Raji (cell line): Measurements from ENCODE around the gene CERS4.

Source experiments
- POLR2A ChIP-seq: IDR thresholded peaks from 2 replicates; pipeline ENCODE4 v1.6.1; 2011; ENCODE audit warnings: low read depth, low read length, control low read depth; ENCODE audit not compliant: insufficient read depth

CERS4 gene

GRCh38 chr19:8305798-8306197 lies 96.6 kb downstream of the CERS4 start:
- TF ChIP-seq POLR2A: no peak

GRCh38 chr19:8306235-8307054 lies 97.3 kb downstream of the CERS4 start:
- no peak for TF ChIP-seq POLR2A

GRCh38 chr19:8307400-8307964 lies 98.3 kb downstream of the CERS4 start:
- TF ChIP-seq POLR2A: no peak

GRCh38 chr19:8307965-8308866 lies 99.0 kb downstream of the CERS4 start, which contains the start of gene CD320:
Gene CD320 (minus strand): TSS chr19:8308358. CDS start chr19:8308290, 68 bp downstream.
- TF ChIP-seq POLR2A: peak; percentile 92

GRCh38 chr19:8308891-8309291 lies 99.7 kb downstream of the CERS4 start:
- TF ChIP-seq POLR2A: no peak

- TF ChIP-seq POLR2A: no peak
Measured at GRCh38 chr19:8310342-8311055, 101.3 kb downstream of the CERS4 start.

- TF ChIP-seq POLR2A: no peak
Measured at GRCh38 chr19:8311461-8312260, 102.5 kb downstream of the CERS4 start.
